Astrocyte (in vitro differentiated cells and primary cell): ENCODE data around the gene SCAP. TPM values are rescaled to one million over a fixed set of nuclear protein-coding genes. Genes with fewer than 3 reads are reported as not detected.
A peak's percentile ranks its signal among the peaks of the same experiment; 100 is the strongest.

Experiments
- DNase-seq: peaks from one replicate; pipeline ENCODE4 v3.0.0-alpha.2; 2010; ENCODE audit warnings: low read depth
- FAIRE-seq: peaks from 2 replicates; lab custom pipeline; 2011; peaks lifted over from hg19 to GRCh38; lab: Jason Lieb, UNC
- H2AFZ ChIP-seq: 2 replicates; pipeline ENCODE4 v1.6.0; 2012; ENCODE audit warnings: low read depth, low read length, inconsistent platforms
- H3K27ac ChIP-seq: 2 replicates; pipeline ENCODE4 v1.5.1; 2011; ENCODE audit warnings: low read depth, low read length, inconsistent platforms
- H3K27me3 ChIP-seq: 2 replicates; pipeline ENCODE4 v1.6.0; 2011; ENCODE audit warnings: low read length, inconsistent platforms; ENCODE audit not compliant: insufficient read depth
- H3K36me3 ChIP-seq: 2 replicates; pipeline ENCODE4 v1.5.1; 2011; ENCODE audit warnings: low read length, inconsistent platforms; ENCODE audit not compliant: insufficient read depth
- H3K4me1 ChIP-seq: 2 replicates; pipeline ENCODE4 v1.5.1; 2011; ENCODE audit warnings: low read length, inconsistent platforms; ENCODE audit not compliant: insufficient read depth
- H3K4me2 ChIP-seq: 2 replicates; pipeline ENCODE4 v1.6.0; 2012; ENCODE audit warnings: low read length, inconsistent platforms
- H3K4me3 ChIP-seq: 2 replicates; pipeline ENCODE4 v1.5.1; 2011; ENCODE audit warnings: low read depth, mild to moderate bottlenecking, low read length, inconsistent platforms; ENCODE audit not compliant: insufficient read depth
- H3K79me2 ChIP-seq: 2 replicates; pipeline ENCODE4 v1.6.0; 2012; ENCODE audit warnings: mild to moderate bottlenecking, low read length, inconsistent platforms; ENCODE audit not compliant: insufficient read depth
- H3K9ac ChIP-seq: 2 replicates; pipeline ENCODE4 v1.6.0; 2012; ENCODE audit warnings: mild to moderate bottlenecking, low read length, inconsistent platforms
- H3K9me3 ChIP-seq: 2 replicates; pipeline ENCODE4 v1.5.1; 2012; ENCODE audit warnings: low read depth, mild to moderate bottlenecking, low read length, inconsistent platforms; ENCODE audit not compliant: insufficient read depth
- H4K20me1 ChIP-seq: 2 replicates; pipeline ENCODE4 v1.6.0; 2012; ENCODE audit warnings: low read length, inconsistent platforms; ENCODE audit not compliant: insufficient read depth
- H3K27ac Mint-ChIP-seq: one replicate; pipeline ENCODE4 v1.8.0; 2021; ENCODE audit warnings: mild to moderate bottlenecking, mixed read lengths; ENCODE audit not compliant: unreplicated experiment
- H3K27me3 Mint-ChIP-seq: one replicate; pipeline ENCODE4 v1.8.0; 2021; ENCODE audit warnings: low read depth, mixed read lengths; ENCODE audit not compliant: unreplicated experiment
- H3K36me3 Mint-ChIP-seq: one replicate; pipeline ENCODE4 v1.8.0; 2021; ENCODE audit warnings: low read depth, mixed read lengths; ENCODE audit not compliant: unreplicated experiment
- H3K4me1 Mint-ChIP-seq: one replicate; pipeline ENCODE4 v1.8.0; 2021; ENCODE audit warnings: low read depth, mixed read lengths; ENCODE audit not compliant: unreplicated experiment
- H3K4me3 Mint-ChIP-seq: one replicate; pipeline ENCODE4 v1.8.0; 2021; ENCODE audit warnings: mild to moderate bottlenecking, moderate library complexity, mixed read lengths; ENCODE audit not compliant: unreplicated experiment
- H3K9me3 Mint-ChIP-seq: one replicate; pipeline ENCODE4 v1.8.0; 2021; ENCODE audit warnings: mild to moderate bottlenecking, mixed read lengths; ENCODE audit not compliant: unreplicated experiment
- EZH2 ChIP-seq: IDR thresholded peaks from 2 replicates; pipeline ENCODE4 v1.6.1; 2012; ENCODE audit warnings: mild to moderate bottlenecking, low read length, inconsistent platforms; ENCODE audit not compliant: insufficient read depth
- total RNA-seq: library from RNA; stranded (reverse); gene quantifications from 2 replicates; pipeline ENCODE4 v1.2.1, GENCODE V29; 2021
- TF ChIP-seq, protein P1 (sequence below): IDR thresholded peaks from 2 replicates; pipeline ENCODE4 v1.5.1; 2011; ENCODE audit warnings: low read depth, mild to moderate bottlenecking, inconsistent platforms, low read length, moderate library complexity; ENCODE audit not compliant: insufficient read depth

The SCAP gene
- total RNA-seq, 1 donor from 2014 or later: 47.9 TPM

DNA sequence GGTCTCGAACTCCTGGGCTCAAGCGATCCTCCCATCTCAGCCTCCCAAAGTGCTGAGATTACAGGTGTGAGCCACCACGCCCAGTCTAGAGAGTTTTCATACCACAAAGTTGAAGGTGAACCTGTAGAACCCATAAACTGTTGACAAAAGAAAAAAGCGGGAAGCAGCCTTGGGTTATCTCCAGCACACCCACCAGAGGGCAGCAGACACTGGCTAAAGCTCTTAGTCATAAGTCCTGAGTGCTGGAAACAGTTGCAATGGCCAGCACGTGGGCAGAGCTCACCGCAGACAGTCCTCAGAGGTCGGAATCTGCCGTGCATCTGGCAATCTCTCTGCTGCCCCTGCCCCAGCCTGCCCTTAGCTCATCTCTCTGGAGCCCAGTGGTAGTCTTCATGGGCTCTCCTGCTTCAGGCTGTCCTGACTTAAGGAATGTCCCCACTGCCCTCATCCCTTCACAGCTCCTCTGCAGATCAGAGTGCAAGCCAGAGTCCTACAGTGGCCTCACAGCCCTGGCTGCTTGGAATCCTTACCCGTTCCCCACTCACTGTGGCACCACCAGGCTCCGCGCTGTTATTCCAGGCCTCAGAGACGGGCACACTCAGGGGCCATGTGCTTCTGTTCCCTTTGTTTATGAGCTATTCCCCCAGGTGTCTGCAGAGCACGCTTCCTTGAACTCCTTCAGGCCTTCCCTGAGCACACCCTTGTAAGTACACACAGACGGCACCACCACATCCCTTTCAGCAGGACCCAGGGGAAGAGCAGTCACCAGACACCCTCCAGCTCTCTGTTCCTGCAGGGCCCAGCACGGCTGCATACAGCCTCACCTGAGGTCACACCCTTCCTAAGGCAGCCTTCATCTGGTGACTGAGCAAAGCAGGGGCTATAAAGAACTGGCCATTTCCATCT is 46.6 kb upstream of the SCAP start:
- Mint-ChIP-seq H3K4me1 (no peaks in the 10 kb centered on the region), H3K4me3 (no peak overlapping the region), H3K27ac (peak overlapping the region; percentile 10), H3K27me3 (peaks cover 4% of the 10 kb centered on the region), H3K36me3 (peaks cover 1% of the 10 kb centered on the region), H3K9me3 (no peaks in the 10 kb centered on the region)
- no peaks in the 10 kb centered on the region for H3K27me3 ChIP-seq
- H3K27ac ChIP-seq: no peak overlapping the region
- H3K4me1 ChIP-seq: peaks cover 3% of the 10 kb centered on the region
- no peak overlapping the region for H3K4me3 ChIP-seq
- TF ChIP-seq, protein P1, sequence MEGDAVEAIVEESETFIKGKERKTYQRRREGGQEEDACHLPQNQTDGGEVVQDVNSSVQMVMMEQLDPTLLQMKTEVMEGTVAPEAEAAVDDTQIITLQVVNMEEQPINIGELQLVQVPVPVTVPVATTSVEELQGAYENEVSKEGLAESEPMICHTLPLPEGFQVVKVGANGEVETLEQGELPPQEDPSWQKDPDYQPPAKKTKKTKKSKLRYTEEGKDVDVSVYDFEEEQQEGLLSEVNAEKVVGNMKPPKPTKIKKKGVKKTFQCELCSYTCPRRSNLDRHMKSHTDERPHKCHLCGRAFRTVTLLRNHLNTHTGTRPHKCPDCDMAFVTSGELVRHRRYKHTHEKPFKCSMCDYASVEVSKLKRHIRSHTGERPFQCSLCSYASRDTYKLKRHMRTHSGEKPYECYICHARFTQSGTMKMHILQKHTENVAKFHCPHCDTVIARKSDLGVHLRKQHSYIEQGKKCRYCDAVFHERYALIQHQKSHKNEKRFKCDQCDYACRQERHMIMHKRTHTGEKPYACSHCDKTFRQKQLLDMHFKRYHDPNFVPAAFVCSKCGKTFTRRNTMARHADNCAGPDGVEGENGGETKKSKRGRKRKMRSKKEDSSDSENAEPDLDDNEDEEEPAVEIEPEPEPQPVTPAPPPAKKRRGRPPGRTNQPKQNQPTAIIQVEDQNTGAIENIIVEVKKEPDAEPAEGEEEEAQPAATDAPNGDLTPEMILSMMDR: peak; percentile 91
- no peak for TF ChIP-seq EZH2
- peak; percentile 77 for DNase-seq
- peak; percentile 90 for FAIRE-seq
- H3K4me2 ChIP-seq: peak overlapping the region; percentile 37
- H4K20me1 ChIP-seq: no peaks in the 10 kb centered on the region
- peak overlapping the region; percentile 74 for H2AFZ ChIP-seq
- H3K79me2 ChIP-seq: no peaks in the 10 kb centered on the region
- H3K9ac ChIP-seq: no peak overlapping the region
- no peaks in the 10 kb centered on the region for H3K9me3 ChIP-seq
- H3K36me3 ChIP-seq: no peaks in the 10 kb centered on the region

DNA sequence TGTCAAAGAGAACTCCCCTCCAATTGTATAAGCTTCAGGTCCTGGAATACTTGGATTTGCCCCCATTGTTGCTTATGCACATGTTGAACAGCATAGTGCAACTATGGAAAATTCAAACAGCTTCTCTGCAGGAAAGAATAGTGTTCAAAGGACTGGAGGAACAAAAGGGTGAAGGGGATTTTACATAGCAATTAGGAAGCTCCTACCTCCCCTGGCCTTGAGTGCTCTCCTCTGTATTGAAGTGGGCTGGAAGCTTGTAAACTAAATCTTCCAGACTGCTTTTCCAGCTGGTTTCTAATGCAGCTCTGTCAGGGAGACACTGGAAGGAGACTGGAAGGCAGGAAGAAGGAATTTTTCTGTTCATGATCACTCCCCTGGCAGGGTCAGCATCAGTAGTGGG is 45.0 kb upstream of the SCAP start:
- Histone ChIP-seq H4K20me1 (no peaks in the 10 kb centered on the region), H3K4me1 (peaks cover 3% of the 10 kb centered on the region), H2AFZ (no peak overlapping the region), H3K36me3 (no peaks in the 10 kb centered on the region), H3K9ac (no peak overlapping the region), H3K4me2 (no peak overlapping the region), H3K79me2 (no peaks in the 10 kb centered on the region), H3K9me3 (no peaks in the 10 kb centered on the region), H3K27ac (no peak overlapping the region), H3K4me3 (no peak overlapping the region), H3K27me3 (no peaks in the 10 kb centered on the region)
- no peak overlapping the region for H3K4me3 Mint-ChIP-seq
- H3K27ac Mint-ChIP-seq: no peak overlapping the region
- no peaks in the 10 kb centered on the region for H3K4me1 Mint-ChIP-seq
- TF ChIP-seq, protein P1: no peak
- TF ChIP-seq EZH2: no peak
- peaks cover 1% of the 10 kb centered on the region for H3K36me3 Mint-ChIP-seq
- H3K9me3 Mint-ChIP-seq: no peaks in the 10 kb centered on the region
- FAIRE-seq: no peak
- DNase-seq: no peak
- peaks cover 4% of the 10 kb centered on the region for H3K27me3 Mint-ChIP-seq

- Histone ChIP-seq H2AFZ (no peak overlapping the region), H3K9ac (no peak overlapping the region), H3K4me1 (peaks cover 3% of the 10 kb centered on the region), H3K79me2 (peaks cover 2% of the 10 kb centered on the region), H3K27me3 (no peaks in the 10 kb centered on the region), H3K9me3 (no peaks in the 10 kb centered on the region), H3K27ac (no peak overlapping the region), H3K36me3 (no peaks in the 10 kb centered on the region), H3K4me2 (no peak overlapping the region), H3K4me3 (no peak overlapping the region), H4K20me1 (no peaks in the 10 kb centered on the region)
- Mint-ChIP-seq H3K36me3 (no peaks in the 10 kb centered on the region), H3K27ac (no peak overlapping the region), H3K27me3 (peaks cover 6% of the 10 kb centered on the region), H3K9me3 (no peaks in the 10 kb centered on the region), H3K4me3 (no peak overlapping the region), H3K4me1 (peaks cover 4% of the 10 kb centered on the region)
- DNase-seq (no peak), FAIRE-seq (no peak)
- TF ChIP-seq, protein P1: no peak
Measured at GRCh38 chr3:47517937-47518336, 42.2 kb upstream of the SCAP start.
